GM18511 (cell line): ENCODE data around the gene TRIM13.
"Not testable (repeated sequence)": the region's sequence is repeated elsewhere in the genome, so short reads cannot be mapped to it uniquely, and the experiment has no call there.

Experiments
- ATAC-seq: cut with Tn5 transposase; IDR thresholded peaks from one replicate; pipeline ENCODE4 v1.9.1; 2021; ENCODE audit warnings: mild to moderate bottlenecking, moderate library complexity; ENCODE audit not compliant: unreplicated experiment

TRIM13 gene

DNA sequence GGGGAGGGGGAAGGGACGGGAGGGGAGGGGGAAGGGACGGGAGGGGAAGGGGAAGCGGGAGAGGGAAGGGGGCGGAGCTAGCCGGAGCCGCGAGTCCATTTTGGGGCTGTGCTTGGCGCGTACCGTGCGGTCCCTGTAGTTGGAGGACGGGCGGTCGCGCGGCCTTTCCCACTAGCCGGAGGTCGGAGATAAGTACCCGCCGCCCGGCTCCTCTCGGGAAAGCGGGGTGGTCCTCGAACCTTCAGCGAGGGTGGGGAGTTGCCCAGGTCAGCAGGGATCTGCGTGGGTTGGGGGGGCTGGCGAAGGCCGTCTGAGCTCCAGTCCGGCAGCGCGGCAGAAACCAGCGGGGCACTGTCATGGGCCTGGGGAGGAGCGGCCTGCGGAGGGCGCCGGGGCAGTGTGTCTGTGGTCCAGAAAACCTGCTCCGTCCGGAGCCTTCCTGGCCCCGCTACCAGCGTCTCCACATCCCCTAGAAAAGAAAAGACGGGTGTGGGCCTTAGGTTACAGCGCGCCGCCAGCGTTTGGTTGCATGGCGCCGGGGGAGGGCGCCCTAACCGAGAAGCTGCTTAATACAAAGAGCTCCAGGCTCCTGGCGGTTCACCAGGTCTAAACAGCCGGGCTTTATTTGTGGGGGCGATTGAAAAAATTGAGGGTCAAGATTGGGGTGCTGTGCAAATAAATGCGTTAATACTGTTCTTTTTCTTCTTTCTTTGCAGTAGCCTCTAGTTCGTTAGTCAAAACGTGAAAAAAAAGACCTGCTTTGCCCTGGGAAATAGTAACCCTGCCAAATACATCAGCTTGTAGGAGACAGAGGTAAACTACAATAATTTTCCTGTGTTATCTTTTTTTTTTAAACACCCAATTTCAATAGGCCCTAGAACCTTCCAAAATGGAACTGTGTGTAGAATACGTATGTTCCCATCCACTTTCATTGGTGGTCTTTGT, at the start of gene TRIM13:
Gene TRIM13 (plus strand): TSS at position 92 of the 945 bp plus-strand sequence. CDS start 14,899 bp downstream, outside the sequence.
- ATAC-seq: peak; percentile 79

GRCh38 chr13:49948777-49949270, 48.0 kb upstream of the TRIM13 start:
- ATAC-seq: not testable (repeated sequence)

GRCh38 chr13:49951754-49952535, 44.9 kb upstream of the TRIM13 start:
- ATAC-seq: no peak

GRCh38 chr13:49953560-49953959, 43.3 kb upstream of the TRIM13 start:
- ATAC-seq: no peak

GRCh38 chr13:49954674-49955455, 42.0 kb upstream of the TRIM13 start:
- no peak for ATAC-seq

- ATAC-seq: no peak
Observed at GRCh38 chr13:49956131-49956530, 40.7 kb upstream of the TRIM13 start.

- no peak for ATAC-seq
Observed at GRCh38 chr13:49958321-49958720, 38.5 kb upstream of the TRIM13 start.

DNA sequence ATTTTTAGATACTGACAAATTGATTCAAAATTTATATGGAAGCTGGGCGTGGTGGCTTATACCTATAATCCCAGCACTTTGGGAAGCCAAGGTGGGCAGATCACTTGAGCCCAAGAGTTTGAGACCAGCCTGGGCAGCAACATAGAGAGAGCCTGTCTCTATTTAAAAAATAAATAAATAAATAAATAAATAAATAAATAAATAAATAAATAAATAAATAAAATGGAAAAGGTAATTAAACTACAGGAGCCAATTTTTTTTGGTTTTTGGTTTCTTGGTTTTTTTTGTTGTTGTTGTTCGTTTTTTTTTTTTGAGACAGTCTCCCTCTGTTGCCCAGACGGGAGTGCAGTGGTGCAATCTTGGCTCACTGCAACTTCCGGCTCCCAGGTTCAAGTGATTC, 29.4 kb upstream of the TRIM13 start:
- ATAC-seq: no peak

DNA sequence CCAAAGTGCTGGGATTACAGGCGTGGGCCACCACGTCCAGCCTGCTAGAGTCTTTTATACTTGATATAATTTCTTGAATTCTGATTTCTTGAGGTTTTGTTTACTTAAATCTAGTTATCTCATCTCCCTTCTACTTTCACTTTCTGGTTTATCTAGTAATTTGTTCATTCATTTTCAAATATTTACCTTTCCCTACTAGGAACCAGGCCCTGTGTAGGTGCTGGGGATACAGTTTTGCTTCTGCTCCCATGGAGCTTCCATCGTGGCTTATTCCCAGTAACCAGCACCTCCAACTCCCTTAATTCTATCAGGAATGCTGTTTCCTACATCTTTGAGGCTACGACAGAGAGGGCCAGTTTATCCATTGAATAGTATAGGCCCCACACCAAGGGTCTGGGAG, 24.1 kb upstream of the TRIM13 start:
- no peak for ATAC-seq

DNA sequence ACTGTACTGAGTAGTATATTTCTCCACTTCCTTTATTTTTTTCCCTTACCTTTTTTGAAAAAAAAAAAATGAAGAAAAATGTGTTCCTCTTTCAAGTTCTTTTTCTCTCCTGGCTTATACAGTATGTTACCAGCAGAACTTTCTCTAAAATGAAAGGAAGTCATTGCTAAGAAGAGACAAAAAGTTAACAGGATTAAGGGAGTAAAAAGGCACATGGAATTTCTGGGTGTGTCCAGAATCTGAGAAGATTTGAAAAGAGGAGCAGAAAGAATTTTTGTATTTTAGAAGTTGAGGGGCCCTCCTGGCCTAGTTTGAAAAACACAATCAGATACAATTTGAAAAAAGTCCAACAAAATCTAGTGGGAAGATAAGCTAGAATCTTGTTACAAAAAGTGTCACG, 21.0 kb upstream of the TRIM13 start:
- no peak for ATAC-seq

DNA sequence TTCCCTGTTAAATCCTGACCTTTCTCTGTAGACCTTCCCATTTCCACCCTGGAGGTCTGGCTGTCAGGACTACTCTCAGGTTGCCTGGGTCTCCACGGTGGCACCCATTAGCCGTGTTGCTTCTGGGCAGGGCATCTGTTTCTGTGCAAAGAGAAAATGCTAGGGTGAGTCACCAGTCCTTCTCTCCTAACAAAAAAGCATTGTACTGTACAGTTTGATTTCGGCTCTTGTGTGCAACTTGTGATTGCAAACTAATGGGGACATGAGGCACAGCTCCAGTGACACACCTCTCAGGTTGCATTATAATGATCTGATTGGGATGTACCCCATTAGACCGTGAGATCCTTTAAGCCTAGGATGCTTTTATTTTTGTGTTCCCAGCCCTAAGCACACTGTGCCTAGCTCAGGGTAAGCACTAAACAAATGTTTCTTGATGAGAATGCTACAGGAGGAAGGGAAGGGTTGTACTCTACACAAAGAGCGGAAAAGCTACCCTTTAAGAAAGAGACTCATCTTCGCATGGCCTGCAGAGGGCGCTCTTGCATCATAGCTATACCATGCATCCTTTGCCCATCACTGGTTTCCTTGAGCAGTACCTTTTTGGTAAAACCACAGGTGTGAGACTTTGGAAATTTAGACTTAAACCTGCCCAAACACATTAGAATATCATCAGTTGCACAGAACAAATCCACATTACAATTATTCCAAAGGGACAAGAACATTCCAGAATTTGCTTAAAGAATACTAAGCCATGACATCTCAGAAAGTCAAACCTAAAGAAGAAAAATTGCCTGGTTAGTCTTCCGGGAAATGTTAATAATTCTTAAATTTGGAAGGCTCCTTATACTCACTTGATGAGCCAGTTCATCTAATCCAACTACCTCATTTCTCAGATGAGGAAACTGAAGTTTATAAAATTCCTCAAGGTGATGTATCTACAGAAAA, 20.3 kb upstream of the TRIM13 start:
- ATAC-seq: no peak

- no peak for ATAC-seq
Observed at GRCh38 chr13:49977992-49978391, 18.9 kb upstream of the TRIM13 start.

DNA sequence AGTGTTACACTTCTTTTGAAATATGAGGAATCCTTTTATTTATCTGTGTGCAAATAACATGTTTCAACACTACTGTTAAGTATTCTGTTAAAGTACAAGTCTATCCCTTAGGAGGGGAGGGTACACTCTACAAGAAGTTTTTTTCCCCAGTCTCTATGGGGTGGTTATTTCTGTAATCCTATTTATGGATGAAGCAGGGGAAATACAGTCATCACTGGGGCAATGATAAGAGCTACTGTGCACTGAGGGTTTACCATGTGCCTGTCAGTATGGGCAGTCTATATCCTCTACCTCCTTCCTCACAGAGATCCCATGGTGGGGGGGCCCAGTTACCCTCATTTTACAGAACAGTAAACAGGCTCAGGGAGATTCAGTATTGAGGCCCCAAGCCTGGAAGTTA, 16.6 kb upstream of the TRIM13 start:
- no peak for ATAC-seq

DNA sequence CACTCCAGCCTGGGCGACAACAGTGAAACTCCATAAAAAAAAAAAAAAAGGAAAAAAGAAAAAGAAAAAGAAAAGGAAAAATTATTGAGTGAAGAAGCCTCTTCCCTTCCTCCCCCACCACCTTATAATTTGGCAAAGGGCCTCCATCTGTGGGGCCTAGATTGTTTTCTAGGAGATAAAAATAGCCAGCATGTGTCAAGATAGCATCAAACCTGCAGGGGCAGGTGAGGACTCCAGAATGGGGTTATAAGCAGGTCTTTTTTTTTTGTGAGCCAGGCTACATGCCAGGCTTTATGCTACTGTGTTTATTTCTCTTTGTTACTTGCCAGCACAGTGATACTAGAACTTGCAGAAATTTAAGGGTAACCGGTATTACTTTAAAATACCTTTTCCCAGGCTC, 11.7 kb upstream of the TRIM13 start:
- no peak for ATAC-seq

GRCh38 chr13:49986471-49986870, 10.4 kb upstream of the TRIM13 start:
- ATAC-seq: no peak

DNA sequence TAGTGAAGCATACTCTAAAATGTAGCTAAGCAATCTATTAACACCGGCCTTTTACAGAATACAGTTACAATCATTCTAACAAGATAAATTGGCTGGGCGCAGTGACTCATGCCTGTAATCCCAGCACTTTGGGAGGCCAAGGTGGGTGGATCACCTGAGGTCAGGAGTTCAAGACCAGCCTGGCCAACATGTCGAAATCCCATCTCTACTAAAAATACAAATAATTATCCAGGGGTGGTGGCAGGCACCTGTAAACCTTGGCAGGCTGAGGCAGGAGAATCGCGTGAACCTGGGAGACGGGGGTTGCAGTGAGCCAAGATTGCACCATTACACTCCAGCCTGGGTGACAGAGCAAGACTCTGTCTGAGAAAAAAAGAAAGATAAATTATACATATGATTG, 6.2 kb upstream of the TRIM13 start:
- ATAC-seq: not testable (repeated sequence)

GRCh38 chr13:49993111-49993510, 3.7 kb upstream of the TRIM13 start:
- ATAC-seq: no peak

GRCh38 chr13:49993666-49994065, 3.2 kb upstream of the TRIM13 start:
- ATAC-seq: no peak

- ATAC-seq: no peak
Observed at GRCh38 chr13:49995625-49996101, 1.2 kb upstream of the TRIM13 start.
